Erythroblast (primary cell): ENCODE results near the gene CCDC40.

Experiments used
- GATA1 ChIP-seq: IDR thresholded peaks from 2 replicates; pipeline ENCODE4 v1.6.1; 2011; ENCODE audit warnings: low read depth, mild to moderate bottlenecking, control low read depth, low read length, moderate library complexity
- POLR2A ChIP-seq: IDR thresholded peaks from 2 replicates; pipeline ENCODE4 v1.6.1; 2011; ENCODE audit warnings: mild to moderate bottlenecking, low read length

GRCh38 chr17:79990704-79991103 is 45.7 kb upstream of the CCDC40 start:
- no peak for TF ChIP-seq POLR2A
- no peak for TF ChIP-seq GATA1
